A549 (cell line): ENCODE results near the gene STX16. TPM values are rescaled to one million over a fixed set of nuclear protein-coding genes. Genes with fewer than 3 reads are reported as not detected.

Source experiments
- ATAC-seq, 2 experiments: fragments of 200-7000 bp in 1 of 2; fragments of >200 bp in 1 of 2; cut with Nextera tagmentation in 1 of 2; cut with Tn5 transposase in 1 of 2; 3 replicates each; pipeline versions ENCODE4 v1.8.0 to v1.9.1; 2018 to 2020; ENCODE audit warnings: mild to moderate bottlenecking in 1 of 2, moderate library complexity in 1 of 2
- CTCF ChIA-PET: fragments of 300-600 bp; sonication (Branson Sonifier 250); formaldehyde crosslinking; extraction: SDS; loops from one replicate; lab custom pipeline; 2021; ENCODE audit warnings: antibody characterized with exemption, inconsistent platforms; lab: Yijun Ruan, JAX
- POLR2A ChIA-PET: fragments of 350-600 bp; formaldehyde crosslinking; extraction: SDS; loops from one replicate; lab custom pipeline; 2021; ENCODE audit warnings: antibody characterized with exemption, inconsistent platforms; lab: Yijun Ruan, JAX
- DNase-seq, 2 experiments: peaks; one replicate each; pipeline versions ENCODE4 v3.0.0 to v3.0.0-alpha.2; 2011 to 2016; ENCODE audit warnings: low read depth in 1 of 2, low spot score in 1 of 2
- FAIRE-seq: peaks from 2 replicates; lab custom pipeline; 2011; peaks lifted over from hg19 to GRCh38; lab: Jason Lieb, UNC
- H3K27ac ChIP-seq, 2 experiments: fragments of >200 bp; sonication (Bioruptor Twin); formaldehyde crosslinking; 3 replicates each; pipeline ENCODE4 v1.5.1; 2016 to 2017
- H3K4me1 ChIP-seq: fragments of >200 bp; sonication (Bioruptor Twin); formaldehyde crosslinking; 3 replicates; pipeline ENCODE4 v1.6.1; 2016
- H3K4me2 ChIP-seq: fragments of >200 bp; sonication (Bioruptor Twin); formaldehyde crosslinking; 3 replicates; pipeline ENCODE4 v1.6.1; 2016
- H3K4me3 ChIP-seq: fragments of >200 bp; sonication (Bioruptor Twin); formaldehyde crosslinking; 3 replicates; pipeline ENCODE4 v1.5.1; 2016
- H3K9me3 ChIP-seq: fragments of >200 bp; sonication (Bioruptor Twin); formaldehyde crosslinking; 3 replicates; pipeline ENCODE4 v1.6.1; 2016
- BHLHE40 ChIP-seq: IDR thresholded peaks from 2 replicates; pipeline ENCODE4 v1.6.1; 2012; ENCODE audit warnings: low read depth, low read length, inconsistent platforms
- CBX2 ChIP-seq: fragments of 200-600 bp; sonication (generic); IDR thresholded peaks from 2 replicates; pipeline ENCODE4 v1.6.1; 2016; ENCODE audit warnings: low read depth, mild to moderate bottlenecking, borderline replicate concordance
- CBX8 ChIP-seq: fragments of 200-600 bp; sonication (generic); IDR thresholded peaks from 2 replicates; pipeline ENCODE4 v1.6.1; 2016
- EHF ChIP-seq: fragments of 250-450 bp; sonication (Bioruptor Pico); IDR thresholded peaks from 2 replicates; pipeline ENCODE4 v1.5.0; 2020; ENCODE audit warnings: mild to moderate bottlenecking
- EHMT2 ChIP-seq: fragments of 200-600 bp; sonication (generic); IDR thresholded peaks from 2 replicates; pipeline ENCODE4 v1.6.1; 2016; ENCODE audit warnings: antibody characterized with exemption, low read depth, mild to moderate bottlenecking, moderate library complexity
- ELK1 ChIP-seq: fragments of 150-350 bp; IDR thresholded peaks from 2 replicates; pipeline ENCODE4 v1.6.1; 2014; ENCODE audit warnings: low read depth, mild to moderate bottlenecking, low read length
- ESRRA ChIP-seq: fragments of 150-350 bp; IDR thresholded peaks from 2 replicates; pipeline ENCODE4 v1.6.1; 2014; ENCODE audit warnings: mild to moderate bottlenecking, low read length, borderline replicate concordance
- FOXS1 ChIP-seq: fragments of 250-450 bp; sonication (Bioruptor Pico); IDR thresholded peaks from 2 replicates; pipeline ENCODE4 v1.5.0; 2020; ENCODE audit warnings: mild to moderate bottlenecking, moderate library complexity
- GATA3 ChIP-seq: IDR thresholded peaks from 2 replicates; pipeline ENCODE4 v1.6.1; 2012; ENCODE audit warnings: borderline replicate concordance
- HDAC2 ChIP-seq: fragments of 200-600 bp; sonication (generic); IDR thresholded peaks from 2 replicates; pipeline ENCODE4 v1.6.1; 2016
- MAX ChIP-seq: IDR thresholded peaks from 2 replicates; pipeline ENCODE4 v1.6.1; 2012
- NR3C1 ChIP-seq: fragments of >200 bp; sonication (Bioruptor Twin); formaldehyde crosslinking; IDR thresholded peaks from 3 replicates; pipeline ENCODE4 v1.6.1; 2017
- RCOR1 ChIP-seq: fragments of 150-350 bp; IDR thresholded peaks from 2 replicates; pipeline ENCODE4 v1.6.1; 2014; ENCODE audit warnings: antibody characterized with exemption, low read length, low read depth
- RFX5 ChIP-seq: fragments of 450-650 bp; IDR thresholded peaks from 2 replicates; pipeline ENCODE4 v1.7.1; 2014; ENCODE audit warnings: antibody characterized with exemption, mild to moderate bottlenecking, moderate library complexity
- SMC3 ChIP-seq: fragments of >200 bp; sonication (Bioruptor Twin); formaldehyde crosslinking; IDR thresholded peaks from 3 replicates; pipeline ENCODE4 v1.6.1; 2018; ENCODE audit warnings: inconsistent platforms
- SREBF2 ChIP-seq: fragments of 450-650 bp; IDR thresholded peaks from 2 replicates; pipeline ENCODE4 v1.6.1; 2014; ENCODE audit warnings: mild to moderate bottlenecking, moderate library complexity
- ZFP36 ChIP-seq: fragments of 450-650 bp; IDR thresholded peaks from 2 replicates; pipeline ENCODE4 v1.6.1; 2014; ENCODE audit warnings: borderline replicate concordance; ENCODE audit not compliant: partially characterized antibody
- WGBS: methylation state at CpG from one replicate; pipeline ENCODE4 v1.1.6; 2017; ENCODE audit errors: missing lambda C conversion rate; 5-methylcytosine and 5-hydroxymethylcytosine counted together
- polyA plus RNA-seq, 4 experiments: library from polyadenylated mRNA; depleted of rRNA in 3 of 4; stranded (reverse); fragments of >200 nt; fragmentation: RNase III in 1 of 4; extraction: RNeasy Plus Mini Kit Qiagen cat#74134 plus additional on column Dnase treatment in 1 of 4; gene quantifications; 2 replicates in 3 of 4; 3 replicates in 1 of 4; pipeline ENCODE4 v1.2.3, GENCODE V29; 2011 to 2017

Gene STX16
- polyA plus RNA-seq, 2 of the 4 experiments (the other 2 are of a cell fraction): 68.5 to 71.6 TPM

- CTCF ChIA-PET: interaction anchor here (1.3 to 1.8 kb wide), 3 partner anchors 9 to 34 kb away, joined by 3 to 5 read pairs (median 5); partner anchors contain the start of gene STX16
- H3K27ac ChIP-seq: no peak overlapping the region
- no peak for FAIRE-seq
- ATAC-seq: no peak
- no peak overlapping the region for H3K4me2 ChIP-seq
- no peak for DNase-seq
- no peak overlapping the region for H3K4me3 ChIP-seq
- WGBS: 83% methylated on average over 5 of the region's 5 CpGs
- POLR2A ChIA-PET: no interaction called here
- H3K9me3 ChIP-seq: peaks cover 4% of the 10 kb centered on the region; the same call in 1 of the 3 replicates
- TF ChIP-seq HDAC2 (no peak), ZFP36 (peak; percentile 81)
- H3K4me1 ChIP-seq: no peaks in the 10 kb centered on the region
Measured at GRCh38 chr20:58617158-58617557, 33.9 kb upstream of the STX16 start.

GRCh38 chr20:58618351-58619076 lies 32.6 kb upstream of the STX16 start:
- 80% methylated on average over 12 of the region's 12 CpGs for WGBS
- no peak for ATAC-seq
- CTCF ChIA-PET: interaction anchor here (0.8 to 1.5 kb wide), 3 partner anchors 33 to 141 kb away, joined by 3 to 5 read pairs (median 3); partner anchors contain the start of gene STX16

GRCh38 chr20:58619077-58619863 lies 31.8 kb upstream of the STX16 start:
- no peak overlapping the region; a peak in 1 of 6 replicates for H3K27ac ChIP-seq
- DNase-seq (no peak), ATAC-seq (no peak), FAIRE-seq (no peak)
- H3K4me2 ChIP-seq: no peak overlapping the region
- CTCF ChIA-PET: interaction anchor here (0.8 to 1.3 kb wide), 4 partner anchors 33 to 383 kb away, joined by 3 to 4 read pairs (median 3); partner anchors contain the start of gene STX16
- H3K9me3 ChIP-seq: peaks cover 4% of the 10 kb centered on the region; the same call in 1 of the 3 replicates
- 88% methylated on average over 22 of the region's 22 CpGs for WGBS
- H3K4me1 ChIP-seq: peaks cover 13% of the 10 kb centered on the region
- POLR2A ChIA-PET: no interaction called here
- TF ChIP-seq EHMT2: no peak
- no peak for TF ChIP-seq CBX2
- TF ChIP-seq SMC3: no peak
- TF ChIP-seq ELK1: no peak
- TF ChIP-seq GATA3: no peak
- no peak for TF ChIP-seq CBX8
- TF ChIP-seq NR3C1: no peak
- no peak for TF ChIP-seq BHLHE40
- no peak for TF ChIP-seq FOXS1 (CRISPR knock-in tag)
- TF ChIP-seq ESRRA: no peak
- no peak for TF ChIP-seq MAX
- TF ChIP-seq RFX5: no peak
- no peak overlapping the region for H3K4me3 ChIP-seq

More at GRCh38 chr20:58618351-58619076, 32.6 kb upstream of the STX16 start:
- Histone ChIP-seq H3K27ac (no peak overlapping the region), H3K4me3 (no peak overlapping the region), H3K4me1 (peaks cover 6% of the 10 kb centered on the region), H3K9me3 (peaks cover 4% of the 10 kb centered on the region; the same call in 1 of the 3 replicates), H3K4me2 (no peak overlapping the region)
- DNase-seq: no peak
- TF ChIP-seq EHF (CRISPR knock-in tag) (no peak), ZFP36 (no peak), RCOR1 (no peak), MAX (no peak), CBX8 (no peak), SREBF2 (no peak)
- FAIRE-seq: no peak
- POLR2A ChIA-PET: no interaction called here
